HepG2 (cell line): ENCODE data around the gene NDUFB3. TPM values are rescaled to one million over a fixed set of nuclear protein-coding genes. Genes with fewer than 3 reads are reported as not detected.

ENCODE experiments used
- ARID2 ChIP-seq: sonication (generic); formaldehyde crosslinking; IDR thresholded peaks from 2 replicates; pipeline ENCODE4 v1.8.1; 2022; ENCODE audit warnings: mild to moderate bottlenecking, missing genetic modification reagents, borderline replicate concordance
- FLYWCH1 ChIP-seq: sonication (generic); formaldehyde crosslinking; IDR thresholded peaks from 2 replicates; pipeline ENCODE4 v1.8.1; 2023; ENCODE audit warnings: mild to moderate bottlenecking, missing genetic modification reagents
- HES4 ChIP-seq: sonication (generic); formaldehyde crosslinking; IDR thresholded peaks from 2 replicates; pipeline ENCODE4 v1.9.0; 2021; ENCODE audit warnings: mild to moderate bottlenecking, missing genetic modification reagents, borderline replicate concordance
- HOXA5 ChIP-seq: sonication (generic); formaldehyde crosslinking; IDR thresholded peaks from 2 replicates; pipeline ENCODE4 v1.4.0; 2020; ENCODE audit warnings: missing genetic modification reagents
- ISL2 ChIP-seq: sonication (generic); formaldehyde crosslinking; IDR thresholded peaks from 2 replicates; pipeline ENCODE4 v1.5.0; 2020; ENCODE audit warnings: missing genetic modification reagents
- JARID2 ChIP-seq: sonication (generic); formaldehyde crosslinking; IDR thresholded peaks from 2 replicates; pipeline ENCODE4 v1.8.1; 2023; ENCODE audit warnings: missing genetic modification reagents, inconsistent platforms; ENCODE audit not compliant: insufficient replicate concordance
- KLF13 ChIP-seq: sonication (generic); formaldehyde crosslinking; IDR thresholded peaks from 2 replicates; pipeline ENCODE4 v1.4.0; 2020; ENCODE audit warnings: mild to moderate bottlenecking, missing genetic modification reagents
- KLF16 ChIP-seq, 2 experiments: sonication (generic) in 1 of 2; formaldehyde crosslinking in 1 of 2; IDR thresholded peaks; 2 replicates each; pipeline versions ENCODE4 v1.6.1 to v1.8.0; 2016 to 2023; ENCODE audit warnings: missing genetic modification reagents in 2 of 2, missing compliant biosample characterization in 1 of 2
- KLF9 ChIP-seq: IDR thresholded peaks from 2 replicates; pipeline ENCODE4 v1.6.1; 2016; ENCODE audit warnings: low read depth
- MAFF ChIP-seq: IDR thresholded peaks from 2 replicates; pipeline ENCODE4 v1.6.1; 2011; ENCODE audit warnings: low read depth, low read length, improper control_type of control experiment
- PAWR ChIP-seq: sonication (generic); formaldehyde crosslinking; IDR thresholded peaks from 2 replicates; pipeline ENCODE4 v1.4.0; 2020; ENCODE audit warnings: missing genetic modification reagents, mild to moderate bottlenecking, borderline replicate concordance
- PHF20 ChIP-seq: sonication (generic); formaldehyde crosslinking; IDR thresholded peaks from 2 replicates; pipeline ENCODE4 v1.5.0; 2020; ENCODE audit warnings: mild to moderate bottlenecking, missing genetic modification reagents
- U2AF1 ChIP-seq: fragments of 200-400 bp; formaldehyde crosslinking; optimal IDR thresholded peaks from 2 replicates; pipeline ENCODE3; 2017; ENCODE audit warnings: mild to moderate bottlenecking, low read depth, low read length
- ZMAT3 ChIP-seq: sonication (generic); formaldehyde crosslinking; conservative IDR thresholded peaks from 2 replicates; pipeline ENCODE4 v1.7.0; 2021; ENCODE audit warnings: missing genetic modification reagents
- ZNF30 ChIP-seq: sonication (generic); formaldehyde crosslinking; IDR thresholded peaks from 2 replicates; pipeline ENCODE4 v1.5.0; 2020; ENCODE audit warnings: mild to moderate bottlenecking, missing genetic modification reagents
- polyA plus RNA-seq, 8 experiments: library from polyadenylated mRNA; depleted of rRNA in 3 of 8; stranded (reverse) in 7 of 8; unstranded in 1 of 8; fragments of >200 nt; fragmentation: Illumina TruSeq in 4 of 8; extraction: Trizol in 4 of 8; gene quantifications; 2 replicates each; pipeline versions ENCODE4 v1.2.1 to v1.2.3, GENCODE V29; 2011 to 2016; ENCODE audit warnings: low read depth in 4 of 8, missing spikeins in 1 of 8, mixed read lengths in 1 of 8; ENCODE audit not compliant: insufficient read depth in 1 of 8
- total RNA-seq, 5 experiments: library from RNA; depleted of rRNA; stranded (reverse); fragments of >200 nt; fragmentation: Illumina TruSeq; extraction: Trizol; gene quantifications; 2 replicates each; pipeline ENCODE4 v1.2.3, GENCODE V29; 2016; ENCODE audit warnings: low read depth in 1 of 5
- TF ChIP-seq, protein P1 (sequence below): sonication (generic); formaldehyde crosslinking; conservative IDR thresholded peaks from 2 replicates; pipeline ENCODE4 v1.8.0; 2022; ENCODE audit warnings: low read depth, missing genetic modification reagents
- TF ChIP-seq, protein P2 (sequence below): sonication (generic); formaldehyde crosslinking; IDR thresholded peaks from 2 replicates; pipeline ENCODE4 v1.8.1; 2022; ENCODE audit warnings: mild to moderate bottlenecking, missing genetic modification reagents
- TF ChIP-seq, protein P3 (sequence below): sonication (generic); formaldehyde crosslinking; IDR thresholded peaks from 2 replicates; pipeline ENCODE4 v1.8.1; 2023; ENCODE audit warnings: mild to moderate bottlenecking, missing genetic modification reagents
- TF ChIP-seq, protein P4 (sequence below): sonication (generic); formaldehyde crosslinking; IDR thresholded peaks from 2 replicates; pipeline ENCODE4 v1.8.1; 2023; ENCODE audit warnings: mild to moderate bottlenecking, missing genetic modification reagents, borderline replicate concordance
- TF ChIP-seq, protein P5 (sequence below): sonication (generic); formaldehyde crosslinking; IDR thresholded peaks from 2 replicates; pipeline ENCODE4 v1.5.1; 2020; ENCODE audit warnings: missing genetic modification reagents, mild to moderate bottlenecking, borderline replicate concordance
- TF ChIP-seq, protein P6 (sequence below): sonication (generic); formaldehyde crosslinking; IDR thresholded peaks from 2 replicates; pipeline ENCODE4 v1.5.0; 2020; ENCODE audit warnings: missing genetic modification reagents, mild to moderate bottlenecking, borderline replicate concordance

NDUFB3 gene
- total and polyA plus RNA-seq, 2 of the 13 experiments (the other 11 are each of a cell fraction or from before 2014, with no cell fraction given) = 50.7 to 159 TPM

DNA sequence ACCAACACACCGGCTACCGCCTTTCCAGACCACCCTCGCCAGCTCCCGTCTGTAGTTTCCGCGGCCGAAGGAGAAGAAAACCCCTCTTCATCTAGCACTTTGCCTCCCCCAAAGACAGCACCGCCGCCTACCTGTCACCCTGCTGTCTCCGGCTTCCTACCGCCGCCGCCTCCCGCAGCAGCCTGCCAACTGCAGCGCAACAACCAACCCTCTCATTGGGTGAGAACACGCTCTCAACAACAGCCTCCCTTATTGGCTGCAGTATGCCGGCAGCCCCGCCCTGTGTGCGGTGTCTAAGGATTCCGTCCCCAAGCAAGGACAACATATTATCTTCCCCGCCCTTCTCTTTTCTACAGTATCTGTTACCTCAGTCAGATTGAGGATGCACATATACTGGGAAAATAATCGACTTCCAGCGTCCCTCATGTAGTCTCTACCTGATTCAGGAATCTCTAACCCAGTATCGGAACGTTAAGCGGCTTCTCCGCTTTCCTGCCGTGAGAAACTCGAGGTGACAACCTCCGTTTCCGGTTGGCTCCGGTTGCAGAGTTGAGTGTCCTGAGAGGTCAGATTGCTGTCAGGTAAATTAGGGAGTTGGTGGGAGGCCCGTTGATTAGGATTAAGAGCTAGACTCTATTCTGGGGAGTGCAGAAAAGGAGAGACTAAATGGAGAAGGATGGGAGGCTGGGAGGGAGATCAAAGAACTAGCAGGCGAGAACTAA lies at the start of gene NDUFB3, which contains the start of gene HYCC2 (continued):
- TF ChIP-seq KLF16 (CRISPR knock-in tag; IDR thresholded peaks at IDR 0.05) = peak in 1 of 2 experiments; percentile 97; a peak in 2 of 4 replicates
- peak; percentile 88; the same call in 1 of the 2 replicates for TF ChIP-seq KLF9
- TF ChIP-seq ZNF30 (CRISPR knock-in tag) = 0 out of 2 replicates have a peak, but pooled peaks have one; percentile 26
- TF ChIP-seq MAFF = no peak
- TF ChIP-seq PHF20 (CRISPR knock-in tag) = peak; percentile 99
- TF ChIP-seq HOXA5 (CRISPR knock-in tag) = peak; percentile 27; the same call in 1 of the 2 replicates
- TF ChIP-seq, protein P1, sequence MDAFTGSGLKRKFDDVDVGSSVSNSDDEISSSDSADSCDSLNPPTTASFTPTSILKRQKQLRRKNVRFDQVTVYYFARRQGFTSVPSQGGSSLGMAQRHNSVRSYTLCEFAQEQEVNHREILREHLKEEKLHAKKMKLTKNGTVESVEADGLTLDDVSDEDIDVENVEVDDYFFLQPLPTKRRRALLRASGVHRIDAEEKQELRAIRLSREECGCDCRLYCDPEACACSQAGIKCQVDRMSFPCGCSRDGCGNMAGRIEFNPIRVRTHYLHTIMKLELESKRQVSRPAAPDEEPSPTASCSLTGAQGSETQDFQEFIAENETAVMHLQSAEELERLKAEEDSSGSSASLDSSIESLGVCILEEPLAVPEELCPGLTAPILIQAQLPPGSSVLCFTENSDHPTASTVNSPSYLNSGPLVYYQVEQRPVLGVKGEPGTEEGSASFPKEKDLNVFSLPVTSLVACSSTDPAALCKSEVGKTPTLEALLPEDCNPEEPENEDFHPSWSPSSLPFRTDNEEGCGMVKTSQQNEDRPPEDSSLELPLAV (CRISPR knock-in tag) = peak; percentile 62; the same call in 1 of the 2 replicates
- TF ChIP-seq, protein P2, sequence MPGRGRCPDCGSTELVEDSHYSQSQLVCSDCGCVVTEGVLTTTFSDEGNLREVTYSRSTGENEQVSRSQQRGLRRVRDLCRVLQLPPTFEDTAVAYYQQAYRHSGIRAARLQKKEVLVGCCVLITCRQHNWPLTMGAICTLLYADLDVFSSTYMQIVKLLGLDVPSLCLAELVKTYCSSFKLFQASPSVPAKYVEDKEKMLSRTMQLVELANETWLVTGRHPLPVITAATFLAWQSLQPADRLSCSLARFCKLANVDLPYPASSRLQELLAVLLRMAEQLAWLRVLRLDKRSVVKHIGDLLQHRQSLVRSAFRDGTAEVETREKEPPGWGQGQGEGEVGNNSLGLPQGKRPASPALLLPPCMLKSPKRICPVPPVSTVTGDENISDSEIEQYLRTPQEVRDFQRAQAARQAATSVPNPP (CRISPR knock-in tag) = peak; percentile 86
- TF ChIP-seq FLYWCH1 (CRISPR knock-in tag) = no peak
- TF ChIP-seq, protein P3, sequence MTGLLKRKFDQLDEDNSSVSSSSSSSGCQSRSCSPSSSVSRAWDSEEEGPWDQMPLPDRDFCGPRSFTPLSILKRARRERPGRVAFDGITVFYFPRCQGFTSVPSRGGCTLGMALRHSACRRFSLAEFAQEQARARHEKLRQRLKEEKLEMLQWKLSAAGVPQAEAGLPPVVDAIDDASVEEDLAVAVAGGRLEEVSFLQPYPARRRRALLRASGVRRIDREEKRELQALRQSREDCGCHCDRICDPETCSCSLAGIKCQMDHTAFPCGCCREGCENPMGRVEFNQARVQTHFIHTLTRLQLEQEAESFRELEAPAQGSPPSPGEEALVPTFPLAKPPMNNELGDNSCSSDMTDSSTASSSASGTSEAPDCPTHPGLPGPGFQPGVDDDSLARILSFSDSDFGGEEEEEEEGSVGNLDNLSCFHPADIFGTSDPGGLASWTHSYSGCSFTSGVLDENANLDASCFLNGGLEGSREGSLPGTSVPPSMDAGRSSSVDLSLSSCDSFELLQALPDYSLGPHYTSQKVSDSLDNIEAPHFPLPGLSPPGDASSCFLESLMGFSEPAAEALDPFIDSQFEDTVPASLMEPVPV = peak; percentile 81; the same call in 1 of the 2 replicates
- TF ChIP-seq JARID2 (CRISPR knock-in tag) = no peak
- no peak for TF ChIP-seq KLF13
- peak; percentile 46 for TF ChIP-seq U2AF1
- TF ChIP-seq ISL2 = 0 out of 2 replicates have a peak, but pooled peaks have one; percentile 50
- no peak for TF ChIP-seq HES4 (CRISPR knock-in tag)
- TF ChIP-seq ARID2 (CRISPR knock-in tag) = no peak
- TF ChIP-seq, protein P4, sequence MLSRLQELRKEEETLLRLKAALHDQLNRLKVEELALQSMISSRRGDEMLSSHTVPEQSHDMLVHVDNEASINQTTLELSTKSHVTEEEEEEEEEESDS (CRISPR knock-in tag) = peak; percentile 74; the same call in 1 of the 2 replicates
- TF ChIP-seq, protein P5, sequence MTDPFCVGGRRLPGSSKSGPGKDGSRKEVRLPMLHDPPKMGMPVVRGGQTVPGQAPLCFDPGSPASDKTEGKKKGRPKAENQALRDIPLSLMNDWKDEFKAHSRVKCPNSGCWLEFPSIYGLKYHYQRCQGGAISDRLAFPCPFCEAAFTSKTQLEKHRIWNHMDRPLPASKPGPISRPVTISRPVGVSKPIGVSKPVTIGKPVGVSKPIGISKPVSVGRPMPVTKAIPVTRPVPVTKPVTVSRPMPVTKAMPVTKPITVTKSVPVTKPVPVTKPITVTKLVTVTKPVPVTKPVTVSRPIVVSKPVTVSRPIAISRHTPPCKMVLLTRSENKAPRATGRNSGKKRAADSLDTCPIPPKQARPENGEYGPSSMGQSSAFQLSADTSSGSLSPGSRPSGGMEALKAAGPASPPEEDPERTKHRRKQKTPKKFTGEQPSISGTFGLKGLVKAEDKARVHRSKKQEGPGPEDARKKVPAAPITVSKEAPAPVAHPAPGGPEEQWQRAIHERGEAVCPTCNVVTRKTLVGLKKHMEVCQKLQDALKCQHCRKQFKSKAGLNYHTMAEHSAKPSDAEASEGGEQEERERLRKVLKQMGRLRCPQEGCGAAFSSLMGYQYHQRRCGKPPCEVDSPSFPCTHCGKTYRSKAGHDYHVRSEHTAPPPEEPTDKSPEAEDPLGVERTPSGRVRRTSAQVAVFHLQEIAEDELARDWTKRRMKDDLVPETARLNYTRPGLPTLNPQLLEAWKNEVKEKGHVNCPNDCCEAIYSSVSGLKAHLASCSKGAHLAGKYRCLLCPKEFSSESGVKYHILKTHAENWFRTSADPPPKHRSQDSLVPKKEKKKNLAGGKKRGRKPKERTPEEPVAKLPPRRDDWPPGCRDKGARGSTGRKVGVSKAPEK (CRISPR knock-in tag) = no peak
- TF ChIP-seq ZMAT3 (CRISPR knock-in tag) = peak; percentile 82
- 0 out of 2 replicates have a peak, but pooled peaks have one; percentile 25 for TF ChIP-seq PAWR (CRISPR knock-in tag)
- TF ChIP-seq, protein P6, sequence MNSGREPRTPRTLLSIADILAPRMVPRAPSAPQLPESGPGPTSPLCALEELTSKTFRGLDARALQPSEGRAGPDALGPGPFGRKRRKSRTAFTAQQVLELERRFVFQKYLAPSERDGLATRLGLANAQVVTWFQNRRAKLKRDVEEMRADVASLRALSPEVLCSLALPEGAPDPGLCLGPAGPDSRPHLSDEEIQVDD (CRISPR knock-in tag) = no peak
